A549 (cell line): Measurements from ENCODE around the gene ITFG1. TPM values are rescaled to one million over a fixed set of nuclear protein-coding genes. Genes with fewer than 3 reads are reported as not detected.
A peak's percentile ranks its signal among the peaks of the same experiment; 100 is the strongest.

Experiments
- ATAC-seq, 2 experiments: fragments of 200-7000 bp in 1 of 2; fragments of >200 bp in 1 of 2; cut with Nextera tagmentation in 1 of 2; cut with Tn5 transposase in 1 of 2; 3 replicates each; pipeline versions ENCODE4 v1.8.0 to v1.9.1; 2018 to 2020; ENCODE audit warnings: mild to moderate bottlenecking in 1 of 2, moderate library complexity in 1 of 2
- CTCF ChIA-PET: fragments of 300-600 bp; sonication (Branson Sonifier 250); formaldehyde crosslinking; extraction: SDS; loops from one replicate; lab custom pipeline; 2021; ENCODE audit warnings: antibody characterized with exemption, inconsistent platforms; lab: Yijun Ruan, JAX
- POLR2A ChIA-PET: fragments of 350-600 bp; formaldehyde crosslinking; extraction: SDS; loops from one replicate; lab custom pipeline; 2021; ENCODE audit warnings: antibody characterized with exemption, inconsistent platforms; lab: Yijun Ruan, JAX
- DNase-seq, 2 experiments: peaks; one replicate each; pipeline versions ENCODE4 v3.0.0 to v3.0.0-alpha.2; 2011 to 2016; ENCODE audit warnings: low read depth in 1 of 2, low spot score in 1 of 2
- FAIRE-seq: peaks from 2 replicates; lab custom pipeline; 2011; peaks lifted over from hg19 to GRCh38; lab: Jason Lieb, UNC
- H3K27ac ChIP-seq, 2 experiments: fragments of >200 bp; sonication (Bioruptor Twin); formaldehyde crosslinking; 3 replicates each; pipeline ENCODE4 v1.5.1; 2016 to 2017
- H3K4me1 ChIP-seq: fragments of >200 bp; sonication (Bioruptor Twin); formaldehyde crosslinking; 3 replicates; pipeline ENCODE4 v1.6.1; 2016
- H3K4me2 ChIP-seq: fragments of >200 bp; sonication (Bioruptor Twin); formaldehyde crosslinking; 3 replicates; pipeline ENCODE4 v1.6.1; 2016
- H3K4me3 ChIP-seq: fragments of >200 bp; sonication (Bioruptor Twin); formaldehyde crosslinking; 3 replicates; pipeline ENCODE4 v1.5.1; 2016
- H3K9me3 ChIP-seq: fragments of >200 bp; sonication (Bioruptor Twin); formaldehyde crosslinking; 3 replicates; pipeline ENCODE4 v1.6.1; 2016
- BHLHE40 ChIP-seq: IDR thresholded peaks from 2 replicates; pipeline ENCODE4 v1.6.1; 2012; ENCODE audit warnings: low read depth, low read length, inconsistent platforms
- CEBPB ChIP-seq, 2 experiments: fragments of >200 bp in 1 of 2; sonication (Bioruptor Twin) in 1 of 2; formaldehyde crosslinking in 1 of 2; IDR thresholded peaks; 2 replicates each; pipeline ENCODE4 v1.6.1; 2012 to 2016
- CHD2 ChIP-seq: fragments of 150-350 bp; IDR thresholded peaks from 2 replicates; pipeline ENCODE4 v1.6.1; 2014; ENCODE audit warnings: low read length; ENCODE audit not compliant: partially characterized antibody
- CHD4 ChIP-seq: fragments of 200-600 bp; sonication (generic); IDR thresholded peaks from 2 replicates; pipeline ENCODE4 v1.6.1; 2016; ENCODE audit warnings: antibody characterized with exemption, mild to moderate bottlenecking, borderline replicate concordance
- EHF ChIP-seq: fragments of 250-450 bp; sonication (Bioruptor Pico); IDR thresholded peaks from 2 replicates; pipeline ENCODE4 v1.5.0; 2020; ENCODE audit warnings: mild to moderate bottlenecking
- EHMT2 ChIP-seq: fragments of 200-600 bp; sonication (generic); IDR thresholded peaks from 2 replicates; pipeline ENCODE4 v1.6.1; 2016; ENCODE audit warnings: antibody characterized with exemption, low read depth, mild to moderate bottlenecking, moderate library complexity
- EP300 ChIP-seq, 2 experiments: fragments of >200 bp; sonication (Bioruptor Twin); formaldehyde crosslinking; IDR thresholded peaks; 2 replicates in 1 of 2; 3 replicates in 1 of 2; pipeline ENCODE4 v1.6.1; 2016 to 2017
- ESRRA ChIP-seq: fragments of 150-350 bp; IDR thresholded peaks from 2 replicates; pipeline ENCODE4 v1.6.1; 2014; ENCODE audit warnings: mild to moderate bottlenecking, low read length, borderline replicate concordance
- FOXS1 ChIP-seq: fragments of 250-450 bp; sonication (Bioruptor Pico); IDR thresholded peaks from 2 replicates; pipeline ENCODE4 v1.5.0; 2020; ENCODE audit warnings: mild to moderate bottlenecking, moderate library complexity
- HDAC2 ChIP-seq: fragments of 200-600 bp; sonication (generic); IDR thresholded peaks from 2 replicates; pipeline ENCODE4 v1.6.1; 2016
- HOXB5 ChIP-seq: fragments of 250-450 bp; sonication (Bioruptor Pico); IDR thresholded peaks from 2 replicates; pipeline ENCODE4 v1.5.0; 2020; ENCODE audit warnings: mild to moderate bottlenecking, moderate library complexity
- JUNB ChIP-seq: fragments of >200 bp; sonication (Bioruptor Twin); formaldehyde crosslinking; IDR thresholded peaks from 2 replicates; pipeline ENCODE4 v1.6.1; 2016
- NPAS2 ChIP-seq: fragments of 250-450 bp; sonication (Bioruptor Pico); IDR thresholded peaks from 2 replicates; pipeline ENCODE4 v1.8.0; 2022; ENCODE audit warnings: mild to moderate bottlenecking, moderate library complexity, borderline replicate concordance
- POLR2AphosphoS2 ChIP-seq: conservative IDR thresholded peaks from 2 replicates; pipeline ENCODE4 v1.6.1; 2012; ENCODE audit warnings: low read length, improper control_type of control experiment, inconsistent platforms
- RCOR1 ChIP-seq: fragments of 150-350 bp; IDR thresholded peaks from 2 replicates; pipeline ENCODE4 v1.6.1; 2014; ENCODE audit warnings: antibody characterized with exemption, low read length, low read depth
- RFX5 ChIP-seq: fragments of 450-650 bp; IDR thresholded peaks from 2 replicates; pipeline ENCODE4 v1.7.1; 2014; ENCODE audit warnings: antibody characterized with exemption, mild to moderate bottlenecking, moderate library complexity
- RNF2 ChIP-seq: fragments of 200-600 bp; sonication (generic); IDR thresholded peaks from 2 replicates; pipeline ENCODE4 v1.6.1; 2016; ENCODE audit warnings: low read depth, mild to moderate bottlenecking, antibody characterized with exemption, moderate library complexity, borderline replicate concordance
- SMC3 ChIP-seq: fragments of >200 bp; sonication (Bioruptor Twin); formaldehyde crosslinking; IDR thresholded peaks from 3 replicates; pipeline ENCODE4 v1.6.1; 2018; ENCODE audit warnings: inconsistent platforms
- SREBF2 ChIP-seq: fragments of 450-650 bp; IDR thresholded peaks from 2 replicates; pipeline ENCODE4 v1.6.1; 2014; ENCODE audit warnings: mild to moderate bottlenecking, moderate library complexity
- TFCP2L1 ChIP-seq: fragments of 250-450 bp; sonication (Bioruptor Pico); IDR thresholded peaks from 2 replicates; pipeline ENCODE4 v1.5.0; 2021; ENCODE audit warnings: mild to moderate bottlenecking
- ZC3H11A ChIP-seq: fragments of 450-650 bp; IDR thresholded peaks from 2 replicates; pipeline ENCODE4 v1.6.1; 2014; ENCODE audit warnings: antibody characterized with exemption, mild to moderate bottlenecking
- ZFP36 ChIP-seq: fragments of 450-650 bp; IDR thresholded peaks from 2 replicates; pipeline ENCODE4 v1.6.1; 2014; ENCODE audit warnings: borderline replicate concordance; ENCODE audit not compliant: partially characterized antibody
- ZNF302 ChIP-seq: fragments of 250-450 bp; sonication (Bioruptor Pico); IDR thresholded peaks from 2 replicates; pipeline ENCODE4 v1.9.0; 2021; ENCODE audit warnings: inconsistent platforms, mild to moderate bottlenecking, moderate library complexity
- WGBS: methylation state at CpG from one replicate; pipeline ENCODE4 v1.1.6; 2017; ENCODE audit errors: missing lambda C conversion rate; 5-methylcytosine and 5-hydroxymethylcytosine counted together
- polyA plus RNA-seq, 4 experiments: library from polyadenylated mRNA; depleted of rRNA in 3 of 4; stranded (reverse); fragments of >200 nt; fragmentation: RNase III in 1 of 4; extraction: RNeasy Plus Mini Kit Qiagen cat#74134 plus additional on column Dnase treatment in 1 of 4; gene quantifications; 2 replicates in 3 of 4; 3 replicates in 1 of 4; pipeline ENCODE4 v1.2.3, GENCODE V29; 2011 to 2017
- TF ChIP-seq, protein P1 (sequence below): fragments of 150-350 bp; IDR thresholded peaks from 2 replicates; pipeline ENCODE4 v1.6.1; 2014; ENCODE audit warnings: low read depth, mild to moderate bottlenecking, low read length
- TF ChIP-seq, protein P2 (sequence below): fragments of 450-650 bp; IDR thresholded peaks from 2 replicates; pipeline ENCODE4 v1.6.1; 2014; ENCODE audit warnings: antibody characterized with exemption
- TF ChIP-seq, protein P3 (sequence below): fragments of 250-450 bp; sonication (Bioruptor Pico); IDR thresholded peaks from 2 replicates; pipeline ENCODE4 v1.5.0; 2020; ENCODE audit warnings: low read depth, mild to moderate bottlenecking, moderate library complexity
- TF ChIP-seq, protein P4 (sequence below): IDR thresholded peaks from 2 replicates; pipeline ENCODE4 v1.6.1; 2012

ITFG1 gene
- polyA plus RNA-seq, 2 of the 4 experiments (the other 2 are of a cell fraction), result 32.9 to 112 TPM

DNA sequence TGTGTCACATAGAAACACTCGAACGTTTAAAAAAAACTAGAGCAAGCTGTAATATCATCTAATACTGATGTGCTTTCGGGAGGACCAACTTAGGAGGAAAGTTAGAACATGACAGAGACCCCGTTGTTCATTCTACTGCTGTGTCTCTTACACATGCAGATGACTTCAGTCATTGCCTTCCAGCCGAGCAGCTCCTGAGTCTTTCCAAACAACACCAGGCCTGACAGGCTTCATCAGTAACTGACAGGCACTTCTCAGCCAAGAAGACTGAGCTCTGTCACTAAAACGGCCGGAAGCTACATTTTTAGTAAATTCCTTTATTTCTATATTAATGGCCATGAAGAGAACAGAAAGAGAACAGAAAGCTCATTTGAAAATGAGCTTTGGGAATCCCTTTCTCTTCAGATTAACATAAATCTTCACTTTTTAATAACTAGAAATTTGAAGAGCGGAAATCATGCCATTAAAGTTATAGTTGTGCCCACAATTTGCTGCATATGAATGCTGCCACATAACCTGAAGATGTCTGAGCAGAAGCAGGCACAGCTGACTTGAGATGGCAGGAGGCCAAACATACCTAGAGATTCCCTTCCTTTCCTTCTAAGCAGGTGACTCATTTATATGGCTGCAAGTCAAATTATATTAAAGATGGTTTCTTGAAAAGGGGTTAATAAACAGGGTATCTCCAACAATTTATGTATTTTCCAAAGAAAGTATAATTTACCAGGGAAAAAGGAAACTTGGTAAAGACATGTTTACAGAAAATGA is 148.9 kb downstream of the ITFG1 start:
- ChIA-PET POLR2A (no interaction called here), CTCF (no interaction called here)
- Histone ChIP-seq H3K9me3 (no peaks in the 10 kb centered on the region), H3K4me1 (no peaks in the 10 kb centered on the region), H3K4me3 (no peak overlapping the region), H3K27ac (no peak overlapping the region), H3K4me2 (no peak overlapping the region)
- FAIRE-seq (no peak), ATAC-seq (no peak), DNase-seq (peak in 1 of 2 experiments; percentile 10)
- TF ChIP-seq HOXB5 (CRISPR knock-in tag) (no peak), CHD4 (no peak), ZFP36 (no peak), ZNF302 (CRISPR knock-in tag) (no peak), BHLHE40 (no peak), NPAS2 (CRISPR knock-in tag) (no peak), TFCP2L1 (CRISPR knock-in tag) (no peak), RFX5 (no peak), ESRRA (no peak), JUNB (no peak), RCOR1 (no peak), CEBPB (IDR thresholded peaks at IDR 0.05) (no peak), SREBF2 (no peak), FOXS1 (CRISPR knock-in tag) (no peak), EHMT2 (no peak)
- TF ChIP-seq, protein P1, sequence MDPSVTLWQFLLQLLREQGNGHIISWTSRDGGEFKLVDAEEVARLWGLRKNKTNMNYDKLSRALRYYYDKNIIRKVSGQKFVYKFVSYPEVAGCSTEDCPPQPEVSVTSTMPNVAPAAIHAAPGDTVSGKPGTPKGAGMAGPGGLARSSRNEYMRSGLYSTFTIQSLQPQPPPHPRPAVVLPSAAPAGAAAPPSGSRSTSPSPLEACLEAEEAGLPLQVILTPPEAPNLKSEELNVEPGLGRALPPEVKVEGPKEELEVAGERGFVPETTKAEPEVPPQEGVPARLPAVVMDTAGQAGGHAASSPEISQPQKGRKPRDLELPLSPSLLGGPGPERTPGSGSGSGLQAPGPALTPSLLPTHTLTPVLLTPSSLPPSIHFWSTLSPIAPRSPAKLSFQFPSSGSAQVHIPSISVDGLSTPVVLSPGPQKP, result no peak
- TF ChIP-seq, protein P2, sequence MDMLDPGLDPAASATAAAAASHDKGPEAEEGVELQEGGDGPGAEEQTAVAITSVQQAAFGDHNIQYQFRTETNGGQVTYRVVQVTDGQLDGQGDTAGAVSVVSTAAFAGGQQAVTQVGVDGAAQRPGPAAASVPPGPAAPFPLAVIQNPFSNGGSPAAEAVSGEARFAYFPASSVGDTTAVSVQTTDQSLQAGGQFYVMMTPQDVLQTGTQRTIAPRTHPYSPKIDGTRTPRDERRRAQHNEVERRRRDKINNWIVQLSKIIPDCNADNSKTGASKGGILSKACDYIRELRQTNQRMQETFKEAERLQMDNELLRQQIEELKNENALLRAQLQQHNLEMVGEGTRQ, result no peak
- 91% methylated on average over 8 of the region's 8 CpGs for WGBS

DNA sequence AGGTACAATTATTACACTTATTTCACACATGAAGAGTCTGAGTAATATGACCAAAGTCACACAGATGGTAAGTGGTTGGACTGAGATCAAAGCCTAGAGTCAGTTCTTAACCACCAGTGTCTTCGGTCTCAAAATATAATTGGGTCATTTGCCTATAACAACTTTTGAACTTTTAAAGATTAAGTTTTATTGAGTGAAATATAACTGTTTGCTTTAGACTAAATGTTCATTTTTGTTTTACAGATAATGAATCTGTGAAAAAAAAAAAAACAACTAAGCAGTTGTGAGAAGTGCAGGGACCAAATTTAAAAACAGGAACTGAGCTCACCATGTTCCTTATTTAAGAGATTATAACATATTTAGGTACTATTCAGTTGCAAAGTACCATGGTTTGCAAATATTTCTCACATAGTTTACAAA is 150.1 kb downstream of the ITFG1 start:
- ATAC-seq (no peak), FAIRE-seq (no peak), DNase-seq (no peak)
- Histone ChIP-seq H3K4me3 (no peak overlapping the region), H3K4me1 (no peaks in the 10 kb centered on the region)
- WGBS, result 96% methylated on average over 1 of the region's 1 CpG
- ChIA-PET CTCF (no interaction called here), POLR2A (no interaction called here)
- TF ChIP-seq RNF2, result no peak
- no peak for TF ChIP-seq SMC3
- TF ChIP-seq EP300 (IDR thresholded peaks at IDR 0.05), result no peak
- TF ChIP-seq ZNF302 (CRISPR knock-in tag), result no peak
- no peak for TF ChIP-seq HDAC2
- TF ChIP-seq, protein P3, sequence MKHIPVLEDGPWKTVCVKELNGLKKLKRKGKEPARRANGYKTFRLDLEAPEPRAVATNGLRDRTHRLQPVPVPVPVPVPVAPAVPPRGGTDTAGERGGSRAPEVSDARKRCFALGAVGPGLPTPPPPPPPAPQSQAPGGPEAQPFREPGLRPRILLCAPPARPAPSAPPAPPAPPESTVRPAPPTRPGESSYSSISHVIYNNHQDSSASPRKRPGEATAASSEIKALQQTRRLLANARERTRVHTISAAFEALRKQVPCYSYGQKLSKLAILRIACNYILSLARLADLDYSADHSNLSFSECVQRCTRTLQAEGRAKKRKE (CRISPR knock-in tag), result no peak
- TF ChIP-seq, protein P4, sequence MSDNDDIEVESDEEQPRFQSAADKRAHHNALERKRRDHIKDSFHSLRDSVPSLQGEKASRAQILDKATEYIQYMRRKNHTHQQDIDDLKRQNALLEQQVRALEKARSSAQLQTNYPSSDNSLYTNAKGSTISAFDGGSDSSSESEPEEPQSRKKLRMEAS, result no peak
- TF ChIP-seq POLR2AphosphoS2, result no peak
- no peak for TF ChIP-seq CHD4
- TF ChIP-seq ZC3H11A, result no peak
- no peak for TF ChIP-seq SREBF2
- no peak for TF ChIP-seq RCOR1
- no peak for TF ChIP-seq CHD2
- no peak for TF ChIP-seq EHF (CRISPR knock-in tag)
- TF ChIP-seq TFCP2L1 (CRISPR knock-in tag), result no peak
- TF ChIP-seq, all 56 proteins: peak for 0
- H3K9me3 ChIP-seq, result no peaks in the 10 kb centered on the region
- no peak overlapping the region for H3K4me2 ChIP-seq
- no peak overlapping the region for H3K27ac ChIP-seq
